K562 (cell line): ENCODE data around the gene ELAVL3. TPM values are rescaled to one million over a fixed set of nuclear protein-coding genes. Genes with fewer than 3 reads are reported as not detected.

Experiments used
- ATF7 ChIP-seq: fragments of 450-650 bp; IDR thresholded peaks from 2 replicates; pipeline ENCODE4 v1.7.1; 2014; ENCODE audit warnings: mild to moderate bottlenecking, moderate library complexity
- BCLAF1 ChIP-seq, 2 experiments: fragments of 450-650 bp in 1 of 2; IDR thresholded peaks; 2 replicates each; pipeline ENCODE4 v1.6.1; 2011 to 2017; ENCODE audit warnings: low read depth in 2 of 2, antibody characterized with exemption in 1 of 2, borderline replicate concordance in 1 of 2, low read length in 1 of 2, mild to moderate bottlenecking in 1 of 2, mixed read lengths in 1 of 2; ENCODE audit not compliant: control insufficient read depth in 1 of 2
- CHD2 ChIP-seq: IDR thresholded peaks from 2 replicates; pipeline ENCODE4 v1.6.1; 2011; ENCODE audit warnings: low read depth, low read length
- CREB3L1 ChIP-seq: fragments of 450-650 bp; IDR thresholded peaks from 2 replicates; pipeline ENCODE4 v1.6.1; 2014; ENCODE audit warnings: low read depth, mild to moderate bottlenecking, moderate library complexity, borderline replicate concordance
- ELK3 ChIP-seq: fragments of 450-650 bp; formaldehyde crosslinking; IDR thresholded peaks from 2 replicates; pipeline ENCODE4 v1.4.0; 2020; ENCODE audit warnings: mild to moderate bottlenecking
- FOXP1 ChIP-seq: sonication (generic); formaldehyde crosslinking; IDR thresholded peaks from 2 replicates; pipeline ENCODE4 v1.8.0; 2022; ENCODE audit warnings: mild to moderate bottlenecking, missing genetic modification reagents
- GABPB2 ChIP-seq: fragments of 250-450 bp; sonication (Bioruptor Pico); conservative IDR thresholded peaks from 2 replicates; pipeline ENCODE4 v1.5.1; 2021; ENCODE audit warnings: mild to moderate bottlenecking
- MAFG ChIP-seq: fragments of 450-650 bp; conservative IDR thresholded peaks from 2 replicates; pipeline ENCODE4 v1.6.1; 2016; ENCODE audit warnings: missing genetic modification characterization, missing compliant biosample characterization
- MLX ChIP-seq, 2 experiments: fragments of 450-650 bp in 1 of 2; sonication (generic) in 1 of 2; formaldehyde crosslinking; conservative IDR thresholded peaks; 2 replicates each; pipeline versions ENCODE4 v1.4.0 to v1.8.1; 2020 to 2022; ENCODE audit warnings: mild to moderate bottlenecking in 1 of 2, missing genetic modification reagents in 1 of 2
- MXI1 ChIP-seq: IDR thresholded peaks from 2 replicates; pipeline ENCODE4 v1.6.1; 2011; ENCODE audit warnings: low read depth, mild to moderate bottlenecking, improper control_type of control experiment, low read length
- POLR2G ChIP-seq: fragments of 200-400 bp; formaldehyde crosslinking; IDR thresholded peaks from 2 replicates; pipeline ENCODE4 v1.6.1; 2017; ENCODE audit warnings: low read depth, mild to moderate bottlenecking, antibody characterized with exemption, low read length, moderate library complexity
- RBM22 ChIP-seq: fragments of 200-400 bp; formaldehyde crosslinking; IDR thresholded peaks from 2 replicates; pipeline ENCODE4 v1.6.1; 2018; ENCODE audit warnings: low read length, low read depth; ENCODE audit not compliant: poor library complexity, severe bottlenecking
- RBM39 ChIP-seq: fragments of 200-400 bp; formaldehyde crosslinking; optimal IDR thresholded peaks from 2 replicates; pipeline ENCODE3; 2018; ENCODE audit warnings: low read depth, low read length
- ZNF274 ChIP-seq: IDR thresholded peaks from 2 replicates; pipeline ENCODE4 v1.6.1; 2011; ENCODE audit warnings: low read depth, mild to moderate bottlenecking, low read length, moderate library complexity, borderline replicate concordance
- ZNF384 ChIP-seq: IDR thresholded peaks from 2 replicates; pipeline ENCODE4 v1.6.1; 2012; ENCODE audit warnings: low read depth, low read length, improper control_type of control experiment
- ZNF75A ChIP-seq: fragments of 450-650 bp; formaldehyde crosslinking; IDR thresholded peaks from 2 replicates; pipeline ENCODE4 v1.4.0; 2020; ENCODE audit warnings: mild to moderate bottlenecking
- polyA plus RNA-seq, 8 experiments: library from polyadenylated mRNA; depleted of rRNA in 4 of 8; stranded (reverse) in 5 of 8; unstranded in 3 of 8; fragments of >200 nt; fragmentation: Nextera tagmentation in 2 of 8; fragmentation: Illumina TruSeq in 1 of 8; extraction: Ambion mirVana in 2 of 8; extraction: Trizol in 1 of 8; gene quantifications; 2 replicates each; pipeline versions ENCODE4 v1.2.1 to v1.2.3, GENCODE V29; 2011 to 2014; ENCODE audit warnings: inconsistent platforms in 1 of 8, missing spikeins in 1 of 8
- total RNA-seq, 7 experiments: library from RNA; depleted of rRNA in 6 of 7; stranded (reverse); fragments of >200 nt in 6 of 7; fragmentation: Illumina TruSeq in 2 of 7; extraction: Trizol in 2 of 7; gene quantifications; 2 replicates each; pipeline versions ENCODE4 v1.2.1 to v1.2.3, GENCODE V29; 2011 to 2021; ENCODE audit warnings: low replicate concordance in 1 of 7

The ELAVL3 gene
- total and polyA plus RNA-seq, 9 of the 15 experiments (the other 6 are each of a cell fraction or from before 2014, with no cell fraction given): not detected

- no peak for TF ChIP-seq MLX (CRISPR knock-in tag; conservative IDR thresholded peaks at IDR 0.05)
- TF ChIP-seq CREB3L1: peak; percentile 12; the same call in 1 of the 2 replicates
- 0 out of 2 replicates have a peak, but pooled peaks have one; percentile 36 for TF ChIP-seq ATF7
- TF ChIP-seq ZNF75A (CRISPR knock-in tag): no peak
- peak; percentile 17 for TF ChIP-seq FOXP1
- TF ChIP-seq RBM39: no peak
- TF ChIP-seq MAFG (tag): no peak
- TF ChIP-seq GABPB2 (CRISPR knock-in tag): no peak
- no peak; the same call in 1 of the 2 replicates for TF ChIP-seq ELK3
- no peak for TF ChIP-seq BCLAF1 (IDR thresholded peaks at IDR 0.05; ENCODE audit: borderline replicate concordance in 1 of 2, control insufficient read depth in 1 of 2, low read depth in 2 of 2, low read length in 1 of 2)
- TF ChIP-seq ZNF274: no peak
- no peak for TF ChIP-seq ZNF384
- TF ChIP-seq RBM22: peak; percentile 50
- TF ChIP-seq MXI1: peak; percentile 100
- TF ChIP-seq POLR2G: peak; percentile 82
- TF ChIP-seq CHD2: peak; percentile 4; the same call in 1 of the 2 replicates
These were observed 24.8 kb upstream of the ELAVL3 start, which contains the start of gene ZNF653 (continued) for GRCh38 chr19:11505504-11506100.
